ENCODE measurements around the gene ZNF664.
A peak's percentile ranks its signal among the peaks of the same experiment; 100 is the strongest.

The ZNF664 gene

GRCh38 chr12:123973552-123974341, 732 bp downstream of the ZNF664 start:
- H3K36me3 ChIP-seq (ENCODE audit: insufficient read depth, low read length) = peaks cover 3% of the 10 kb centered on the region; the same call in 1 of the 2 replicates
- peaks cover 37% of the 10 kb centered on the region for H3K79me2 ChIP-seq (ENCODE audit: control insufficient read depth, insufficient read depth, low read length, unreplicated experiment)
- peaks cover 22% of the 10 kb centered on the region for H3K4me1 ChIP-seq (ENCODE audit: control insufficient read depth, insufficient read depth, low read length, unreplicated experiment)
- no peaks in the 10 kb centered on the region for H3K27me3 ChIP-seq (ENCODE audit: insufficient read depth, low read length)
- peak overlapping the region; percentile 75 for H3K4me3 ChIP-seq (ENCODE audit: low read depth, low read length)
- no peak overlapping the region for H3K27ac ChIP-seq (ENCODE audit: low read depth, low read length)
- H2AFZ ChIP-seq (ENCODE audit: low read length, unreplicated experiment) = peak overlapping the region; percentile 73

GRCh38 chr12:123976227-123976826, 3.3 kb downstream of the ZNF664 start:
- Histone ChIP-seq H3K27me3 (ENCODE audit: insufficient read depth, low read length) (no peaks in the 10 kb centered on the region), H2AFZ (ENCODE audit: low read length, unreplicated experiment) (no peak overlapping the region), H3K36me3 (ENCODE audit: insufficient read depth, low read length) (peaks cover 3% of the 10 kb centered on the region; the same call in 1 of the 2 replicates), H3K27ac (ENCODE audit: low read depth, low read length) (no peak overlapping the region), H3K79me2 (ENCODE audit: control insufficient read depth, insufficient read depth, low read length, unreplicated experiment) (peaks cover 23% of the 10 kb centered on the region), H3K4me1 (ENCODE audit: control insufficient read depth, insufficient read depth, low read length, unreplicated experiment) (peaks cover 4% of the 10 kb centered on the region), H3K4me3 (ENCODE audit: low read depth, low read length) (no peak overlapping the region)

DNA sequence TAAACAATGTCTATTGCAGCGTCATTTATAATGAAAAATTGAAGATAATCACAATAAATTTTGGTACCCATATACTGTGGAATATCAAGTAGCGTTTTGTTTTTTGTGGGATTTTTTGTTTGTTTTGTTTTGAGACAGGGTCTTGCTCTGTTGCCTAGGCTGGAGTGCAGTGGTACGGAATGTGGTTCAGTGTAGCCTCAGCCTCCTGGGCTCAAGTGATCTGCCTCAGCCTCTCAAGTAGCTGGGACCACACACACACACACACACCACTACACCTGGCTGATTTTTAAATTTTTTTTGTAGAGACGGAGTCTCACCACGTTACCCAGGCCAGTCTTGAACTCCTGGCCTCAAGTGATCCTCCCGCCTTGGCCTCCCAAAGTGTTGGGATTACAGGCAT, 6.6 kb downstream of the ZNF664 start:
- peaks cover 10% of the 10 kb centered on the region for H3K79me2 ChIP-seq (ENCODE audit: control insufficient read depth, insufficient read depth, low read length, unreplicated experiment)
- H2AFZ ChIP-seq (ENCODE audit: low read length, unreplicated experiment) = no peak overlapping the region
- H3K4me1 ChIP-seq (ENCODE audit: control insufficient read depth, insufficient read depth, low read length, unreplicated experiment) = peaks cover 8% of the 10 kb centered on the region
- peaks cover 3% of the 10 kb centered on the region; the same call in 1 of the 2 replicates for H3K36me3 ChIP-seq (ENCODE audit: insufficient read depth, low read length)
- no peaks in the 10 kb centered on the region for H3K27me3 ChIP-seq (ENCODE audit: insufficient read depth, low read length)
- no peak overlapping the region for H3K27ac ChIP-seq (ENCODE audit: low read depth, low read length)
- H3K4me3 ChIP-seq (ENCODE audit: low read depth, low read length) = no peak overlapping the region

- no peak overlapping the region for H3K27ac ChIP-seq (ENCODE audit: low read depth, low read length)
- H3K4me3 ChIP-seq (ENCODE audit: low read depth, low read length) = no peak overlapping the region
- H2AFZ ChIP-seq (ENCODE audit: low read length, unreplicated experiment) = no peak overlapping the region
- peaks cover 12% of the 10 kb centered on the region for H3K79me2 ChIP-seq (ENCODE audit: control insufficient read depth, insufficient read depth, low read length, unreplicated experiment)
- H3K4me1 ChIP-seq (ENCODE audit: control insufficient read depth, insufficient read depth, low read length, unreplicated experiment) = peaks cover 20% of the 10 kb centered on the region
- no peaks in the 10 kb centered on the region for H3K36me3 ChIP-seq (ENCODE audit: insufficient read depth, low read length)
- H3K27me3 ChIP-seq (ENCODE audit: insufficient read depth, low read length) = no peaks in the 10 kb centered on the region
Observed at GRCh38 chr12:123982269-123982668, 9.3 kb downstream of the ZNF664 start.

GRCh38 chr12:123983822-123984485, 10.9 kb downstream of the ZNF664 start:
- peaks cover 12% of the 10 kb centered on the region for H3K79me2 ChIP-seq (ENCODE audit: control insufficient read depth, insufficient read depth, low read length, unreplicated experiment)

DNA sequence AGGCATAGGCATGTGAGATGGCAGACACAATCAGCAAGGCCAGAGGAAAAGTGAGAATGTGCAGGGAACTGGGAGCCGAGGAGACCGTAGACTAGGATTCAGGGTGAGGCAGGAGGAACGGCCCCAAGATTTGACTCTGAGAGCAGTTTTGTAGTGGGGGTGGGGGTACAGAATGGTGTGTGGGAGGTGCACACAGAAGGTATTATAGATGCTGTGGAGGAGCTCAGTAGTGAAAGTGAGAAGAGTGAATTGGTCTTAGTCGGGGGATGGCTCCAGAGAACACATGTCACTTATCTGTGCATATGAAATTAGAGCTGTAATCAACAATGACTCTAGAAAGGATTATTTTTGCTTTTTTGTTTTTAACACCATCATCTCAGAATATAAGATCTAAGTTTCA, 11.9 kb downstream of the ZNF664 start:
- peaks cover 7% of the 10 kb centered on the region; the same call in 1 of the 2 replicates for H3K36me3 ChIP-seq (ENCODE audit: insufficient read depth, low read length)
- H3K4me3 ChIP-seq (ENCODE audit: low read depth, low read length) = no peak overlapping the region
- H3K4me1 ChIP-seq (ENCODE audit: control insufficient read depth, insufficient read depth, low read length, unreplicated experiment) = peaks cover 25% of the 10 kb centered on the region
- H3K27ac ChIP-seq (ENCODE audit: low read depth, low read length) = no peak overlapping the region
- no peaks in the 10 kb centered on the region for H3K27me3 ChIP-seq (ENCODE audit: insufficient read depth, low read length)
- no peak overlapping the region for H2AFZ ChIP-seq (ENCODE audit: low read length, unreplicated experiment)
- peaks cover 12% of the 10 kb centered on the region for H3K79me2 ChIP-seq (ENCODE audit: control insufficient read depth, insufficient read depth, low read length, unreplicated experiment)

More at GRCh38 chr12:123983822-123984485, 10.9 kb downstream of the ZNF664 start:
- Histone ChIP-seq H3K36me3 (ENCODE audit: insufficient read depth, low read length) (peaks cover 4% of the 10 kb centered on the region; the same call in 1 of the 2 replicates), H3K4me1 (ENCODE audit: control insufficient read depth, insufficient read depth, low read length, unreplicated experiment) (peaks cover 20% of the 10 kb centered on the region), H3K27me3 (ENCODE audit: insufficient read depth, low read length) (no peaks in the 10 kb centered on the region), H2AFZ (ENCODE audit: low read length, unreplicated experiment) (no peak overlapping the region), H3K27ac (ENCODE audit: low read depth, low read length) (no peak overlapping the region), H3K4me3 (ENCODE audit: low read depth, low read length) (no peak overlapping the region)

- Histone ChIP-seq H3K4me1 (ENCODE audit: control insufficient read depth, insufficient read depth, low read length, unreplicated experiment) (peaks cover 41% of the 10 kb centered on the region), H3K36me3 (ENCODE audit: insufficient read depth, low read length) (peaks cover 7% of the 10 kb centered on the region; the same call in 1 of the 2 replicates), H3K27me3 (ENCODE audit: insufficient read depth, low read length) (no peaks in the 10 kb centered on the region), H3K27ac (ENCODE audit: low read depth, low read length) (0 out of 2 replicates have a peak overlapping the region, but pooled peaks have one; percentile 4), H3K79me2 (ENCODE audit: control insufficient read depth, insufficient read depth, low read length, unreplicated experiment) (peaks cover 13% of the 10 kb centered on the region), H2AFZ (ENCODE audit: low read length, unreplicated experiment) (no peak overlapping the region), H3K4me3 (ENCODE audit: low read depth, low read length) (no peak overlapping the region)
Observed at GRCh38 chr12:123986374-123986965, 13.5 kb downstream of the ZNF664 start.

DNA sequence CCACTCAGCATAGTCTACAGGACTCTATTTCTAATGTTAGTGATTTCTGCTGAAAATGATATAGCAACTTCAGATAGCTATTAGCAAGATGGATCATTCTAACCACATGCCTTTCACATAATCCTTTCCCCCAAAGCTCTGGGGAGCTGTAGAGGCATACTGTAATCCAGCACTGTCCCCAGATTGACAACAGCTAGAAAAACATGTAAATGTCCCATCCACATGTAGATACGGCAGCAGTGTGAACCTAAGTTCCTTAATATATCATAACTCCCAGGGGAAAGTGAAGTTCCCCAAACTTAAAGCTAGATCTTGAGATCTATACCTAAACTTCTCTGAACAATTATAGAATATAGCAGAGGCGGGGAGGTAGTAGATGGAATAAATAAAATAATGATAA, 14.0 kb downstream of the ZNF664 start:
- Histone ChIP-seq H3K27me3 (ENCODE audit: insufficient read depth, low read length) (no peaks in the 10 kb centered on the region), H3K79me2 (ENCODE audit: control insufficient read depth, insufficient read depth, low read length, unreplicated experiment) (peaks cover 14% of the 10 kb centered on the region), H3K27ac (ENCODE audit: low read depth, low read length) (0 out of 2 replicates have a peak overlapping the region, but pooled peaks have one; percentile 4), H2AFZ (ENCODE audit: low read length, unreplicated experiment) (no peak overlapping the region), H3K4me1 (ENCODE audit: control insufficient read depth, insufficient read depth, low read length, unreplicated experiment) (peaks cover 45% of the 10 kb centered on the region), H3K36me3 (ENCODE audit: insufficient read depth, low read length) (peaks cover 7% of the 10 kb centered on the region; the same call in 1 of the 2 replicates), H3K4me3 (ENCODE audit: low read depth, low read length) (no peak overlapping the region)

GRCh38 chr12:123989168-123989567, 16.2 kb downstream of the ZNF664 start:
- Histone ChIP-seq H3K27ac (ENCODE audit: low read depth, low read length) (no peak overlapping the region), H3K4me1 (ENCODE audit: control insufficient read depth, insufficient read depth, low read length, unreplicated experiment) (peaks cover 40% of the 10 kb centered on the region), H3K79me2 (ENCODE audit: control insufficient read depth, insufficient read depth, low read length, unreplicated experiment) (peaks cover 11% of the 10 kb centered on the region), H3K4me3 (ENCODE audit: low read depth, low read length) (no peak overlapping the region), H3K36me3 (ENCODE audit: insufficient read depth, low read length) (peaks cover 13% of the 10 kb centered on the region; the same call in 1 of the 2 replicates), H3K27me3 (ENCODE audit: insufficient read depth, low read length) (no peaks in the 10 kb centered on the region), H2AFZ (ENCODE audit: low read length, unreplicated experiment) (no peak overlapping the region)

DNA sequence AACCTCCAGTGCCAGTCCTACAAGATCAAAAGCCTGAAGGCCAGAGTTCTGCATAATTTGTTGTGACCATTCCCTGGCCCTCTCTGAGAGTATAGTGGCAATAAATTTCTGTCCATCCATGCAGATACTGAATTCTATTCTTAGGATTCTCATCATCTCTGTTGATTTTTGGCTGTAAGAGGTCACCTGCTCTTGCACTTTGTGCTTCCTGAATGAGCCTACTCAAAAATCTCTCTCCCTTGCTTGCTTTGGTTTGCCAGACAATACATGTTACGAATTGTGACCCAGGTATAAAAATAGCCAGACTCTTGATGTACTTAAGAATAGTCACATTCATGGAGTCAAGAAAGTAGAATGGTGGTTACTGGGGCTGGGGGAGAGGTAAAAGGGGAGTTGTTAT, 16.7 kb downstream of the ZNF664 start:
- Histone ChIP-seq H3K4me3 (ENCODE audit: low read depth, low read length) (no peak overlapping the region), H3K36me3 (ENCODE audit: insufficient read depth, low read length) (peaks cover 13% of the 10 kb centered on the region; the same call in 1 of the 2 replicates), H3K79me2 (ENCODE audit: control insufficient read depth, insufficient read depth, low read length, unreplicated experiment) (peaks cover 11% of the 10 kb centered on the region), H3K27me3 (ENCODE audit: insufficient read depth, low read length) (no peaks in the 10 kb centered on the region), H3K27ac (ENCODE audit: low read depth, low read length) (no peak overlapping the region), H3K4me1 (ENCODE audit: control insufficient read depth, insufficient read depth, low read length, unreplicated experiment) (peaks cover 43% of the 10 kb centered on the region), H2AFZ (ENCODE audit: low read length, unreplicated experiment) (no peak overlapping the region)
